HG03457 (cell line): ENCODE results near the gene HSPA12B.

Source experiments
- ATAC-seq: cut with Tn5 transposase; IDR thresholded peaks from one replicate; pipeline ENCODE4 v1.9.1; 2021; ENCODE audit warnings: moderate number of reproducible peaks; ENCODE audit not compliant: unreplicated experiment

Gene HSPA12B

GRCh38 chr20:3704087-3704486, 28.4 kb upstream of the HSPA12B start:
- no peak for ATAC-seq

DNA sequence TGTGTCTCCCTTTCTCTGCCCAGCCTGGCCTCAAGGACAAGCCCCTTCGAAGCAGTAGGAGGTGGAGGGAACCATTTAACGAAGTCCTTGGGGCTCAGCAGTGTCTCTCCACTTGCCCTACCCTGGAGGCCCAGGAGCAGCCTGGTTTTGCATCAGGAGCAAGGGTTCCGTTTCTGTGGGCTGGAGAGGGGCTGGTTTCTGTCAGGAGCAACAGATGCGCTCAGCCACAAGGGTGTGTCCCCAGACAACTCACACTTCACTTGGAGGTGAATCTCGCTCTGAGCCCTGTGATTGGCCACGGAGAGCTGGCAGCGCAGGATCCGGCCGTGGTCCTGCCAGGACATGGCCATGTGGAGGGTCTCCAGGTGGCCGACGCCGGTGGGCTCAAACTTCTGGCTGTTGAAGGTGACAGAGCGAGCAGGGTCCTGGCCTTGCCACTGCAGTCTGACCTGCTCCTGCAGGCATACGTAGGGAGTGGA, 27.0 kb upstream of the HSPA12B start:
- no peak for ATAC-seq

- ATAC-seq = no peak
Measured at GRCh38 chr20:3705970-3706739, 26.3 kb upstream of the HSPA12B start.

DNA sequence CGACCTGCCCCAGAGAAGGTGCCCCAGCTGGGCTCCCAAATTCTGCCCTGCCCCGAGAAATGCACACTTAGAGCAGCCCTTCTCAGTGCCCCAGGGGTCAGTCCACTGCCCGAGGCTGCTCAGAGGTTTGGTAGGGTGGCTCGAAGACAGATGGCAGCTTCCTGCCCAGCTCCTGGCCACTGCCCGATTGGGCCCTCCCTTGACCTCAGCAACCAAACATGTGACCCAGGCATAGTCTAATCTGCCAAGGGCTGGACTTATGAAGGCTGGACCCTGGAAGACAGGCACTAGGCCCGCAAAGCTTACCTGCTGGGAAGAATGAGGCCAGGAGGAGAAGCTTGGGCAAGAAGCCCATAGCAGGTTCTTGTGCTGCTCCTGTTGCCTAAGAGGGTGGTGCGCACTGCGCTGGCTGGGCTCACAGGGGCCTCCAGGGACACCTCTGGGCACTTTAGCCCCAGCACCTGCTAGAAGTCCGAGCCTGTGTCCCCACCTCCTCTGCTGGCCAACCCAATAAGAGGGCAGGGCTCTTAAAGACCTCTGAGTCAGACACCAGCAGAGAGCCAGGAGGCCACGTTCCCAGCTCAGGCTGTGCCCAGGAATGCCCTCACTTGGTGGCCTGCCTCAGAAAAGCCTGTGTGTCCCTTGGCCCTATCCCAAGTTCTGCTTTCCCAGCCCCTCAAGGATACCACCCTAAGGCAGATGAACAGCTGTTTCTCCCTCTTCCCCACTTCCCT, 25.5 kb upstream of the HSPA12B start:
- no peak for ATAC-seq

GRCh38 chr20:3707508-3707899, 25.0 kb upstream of the HSPA12B start:
- no peak for ATAC-seq

- ATAC-seq = no peak
Measured at GRCh38 chr20:3710011-3710466, 22.4 kb upstream of the HSPA12B start.

DNA sequence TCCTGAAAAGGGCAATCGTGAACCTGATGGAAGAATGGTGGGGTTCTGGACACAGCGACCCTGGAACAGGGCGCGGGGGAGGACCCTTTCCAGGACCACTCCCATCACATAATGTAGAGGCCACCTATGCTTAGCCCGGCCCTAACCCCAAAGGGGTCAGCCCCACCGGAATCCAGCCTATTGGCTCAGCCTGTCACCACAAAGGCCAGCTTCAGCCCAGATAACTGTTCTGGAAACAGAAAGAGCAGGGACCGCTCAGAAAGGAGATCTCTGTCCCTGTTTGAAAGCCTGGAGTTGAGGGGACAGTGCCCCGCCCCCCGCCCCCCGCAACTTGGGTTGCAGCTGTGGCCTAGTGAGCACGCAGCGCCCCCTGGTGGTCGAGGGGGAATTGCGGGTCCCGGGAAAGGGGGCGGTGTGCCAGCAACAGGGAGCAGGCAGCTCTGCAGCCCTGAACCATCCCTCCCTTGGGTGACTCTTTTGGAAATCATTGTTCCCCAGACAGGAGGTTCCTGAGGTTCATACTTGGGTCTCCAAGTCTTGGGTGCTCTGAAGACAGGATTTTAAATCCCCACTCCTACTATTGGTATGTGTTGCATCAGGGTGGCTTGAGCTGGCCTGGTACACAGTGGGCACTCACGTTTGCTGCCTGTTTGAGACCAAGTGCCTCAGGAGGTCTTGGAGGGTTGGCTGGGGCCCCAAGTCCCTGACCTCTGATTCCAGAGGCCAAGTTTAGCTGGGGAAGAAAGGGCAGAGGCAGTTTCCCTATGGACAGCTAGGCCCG, 21.6 kb upstream of the HSPA12B start:
- no peak for ATAC-seq

GRCh38 chr20:3711484-3711941, 21.0 kb upstream of the HSPA12B start:
- no peak for ATAC-seq

- no peak for ATAC-seq
Measured at GRCh38 chr20:3712279-3712873, 20.1 kb upstream of the HSPA12B start, which contains the start of gene SIGLEC1. Gene SIGLEC1 (minus strand): TSS chr20:3712600. CDS start chr20:3707128, 5,472 bp downstream.

GRCh38 chr20:3714092-3714491, 18.4 kb upstream of the HSPA12B start:
- no peak for ATAC-seq

GRCh38 chr20:3716195-3716834, 16.2 kb upstream of the HSPA12B start:
- ATAC-seq = no peak

DNA sequence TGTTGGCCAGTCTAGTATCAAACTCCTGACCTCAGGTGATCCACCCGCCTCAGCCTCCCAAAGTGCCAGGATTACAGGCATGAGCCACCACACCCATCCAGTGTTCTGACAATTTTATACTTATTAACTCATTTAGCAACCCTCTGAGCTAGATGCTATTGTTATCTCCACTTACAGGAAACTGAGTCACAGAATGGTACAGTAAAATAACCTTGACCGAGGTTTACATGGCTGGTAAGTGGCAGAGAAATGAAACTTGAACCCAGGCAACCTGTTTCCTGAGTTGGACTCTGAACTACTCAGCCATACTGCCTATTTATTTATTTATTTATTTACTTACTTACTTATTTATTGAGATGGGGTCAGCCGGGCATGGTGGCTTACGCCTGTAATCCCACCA, 13.4 kb upstream of the HSPA12B start:
- no peak for ATAC-seq

GRCh38 chr20:3720068-3720467, 12.4 kb upstream of the HSPA12B start:
- ATAC-seq = no peak

DNA sequence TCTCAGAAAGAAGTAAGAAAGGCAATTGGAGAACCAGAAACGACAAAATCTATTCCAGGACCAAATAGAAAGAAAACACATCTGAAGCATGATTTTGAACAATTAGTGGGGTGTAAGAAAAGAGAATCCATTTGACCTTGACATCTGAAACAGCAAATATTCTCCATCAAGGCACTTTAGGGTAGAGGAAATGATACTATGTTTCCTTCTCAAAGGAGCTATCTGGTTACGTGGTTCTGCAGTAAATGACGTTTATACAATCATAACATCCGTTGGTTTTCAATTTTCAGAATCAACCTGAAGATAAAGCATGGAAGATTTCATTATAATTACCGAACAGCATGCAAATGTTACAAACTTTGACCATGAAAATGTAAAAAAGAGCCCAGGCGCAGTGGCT, 11.9 kb upstream of the HSPA12B start:
- no peak for ATAC-seq

DNA sequence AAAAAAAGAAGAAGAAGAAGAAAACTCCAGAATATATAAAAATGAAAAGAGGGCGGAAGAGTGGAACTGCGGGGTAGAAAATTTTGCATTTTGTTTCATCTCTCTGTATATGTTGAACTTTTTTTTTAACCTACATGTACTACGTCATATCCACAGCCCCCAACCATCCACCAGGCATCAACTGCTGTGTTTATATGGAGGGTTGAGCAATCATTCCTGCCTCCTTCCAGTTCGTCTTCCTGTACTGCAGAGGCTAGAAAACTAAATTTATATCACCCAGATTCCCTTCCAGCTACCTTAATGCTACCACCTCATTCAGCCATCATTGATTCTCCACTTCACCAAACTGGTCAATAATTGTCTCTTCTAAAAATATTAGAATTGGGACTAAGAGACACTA, 10.6 kb upstream of the HSPA12B start:
- no peak for ATAC-seq

DNA sequence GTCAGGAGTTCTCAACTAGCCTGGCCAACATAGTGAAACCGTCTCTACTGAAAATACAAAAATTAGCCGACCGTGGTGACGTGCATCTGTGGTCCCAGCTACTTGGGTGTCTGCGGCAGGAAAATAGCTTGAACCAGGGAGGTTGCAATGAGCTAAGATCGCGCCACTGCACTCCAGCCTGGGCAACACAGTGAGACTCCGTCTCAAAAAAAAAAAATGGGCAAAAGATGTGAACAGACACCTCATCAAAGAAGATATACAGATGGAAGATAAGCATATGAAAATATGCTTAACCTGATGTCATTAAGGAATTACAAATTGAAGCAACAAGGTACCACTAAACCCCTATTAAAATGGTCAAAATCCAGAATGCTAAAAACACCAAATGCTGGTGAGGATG, 9.2 kb upstream of the HSPA12B start:
- no peak for ATAC-seq

DNA sequence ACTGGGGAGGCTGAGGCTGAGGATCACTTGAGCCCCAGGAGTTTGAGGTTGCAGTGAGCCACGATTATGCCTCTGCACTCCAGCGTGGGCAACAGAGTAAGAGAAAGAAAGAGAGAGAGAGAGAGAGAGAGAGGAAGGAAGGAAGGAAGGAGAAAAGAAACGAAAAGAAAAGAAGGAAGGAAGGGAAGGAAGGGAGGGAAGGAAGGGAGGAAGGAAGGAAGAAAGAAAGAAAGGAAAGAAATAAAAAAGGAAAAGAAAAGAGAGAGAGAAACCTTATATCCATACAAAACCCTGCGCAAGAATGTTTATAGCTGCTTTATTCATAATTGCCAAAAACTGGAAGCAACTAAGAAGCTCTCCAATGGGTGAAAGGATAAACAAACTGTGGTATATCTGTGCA, 8.1 kb upstream of the HSPA12B start:
- no peak for ATAC-seq

GRCh38 chr20:3727401-3728021, 5.0 kb upstream of the HSPA12B start:
- no peak for ATAC-seq

DNA sequence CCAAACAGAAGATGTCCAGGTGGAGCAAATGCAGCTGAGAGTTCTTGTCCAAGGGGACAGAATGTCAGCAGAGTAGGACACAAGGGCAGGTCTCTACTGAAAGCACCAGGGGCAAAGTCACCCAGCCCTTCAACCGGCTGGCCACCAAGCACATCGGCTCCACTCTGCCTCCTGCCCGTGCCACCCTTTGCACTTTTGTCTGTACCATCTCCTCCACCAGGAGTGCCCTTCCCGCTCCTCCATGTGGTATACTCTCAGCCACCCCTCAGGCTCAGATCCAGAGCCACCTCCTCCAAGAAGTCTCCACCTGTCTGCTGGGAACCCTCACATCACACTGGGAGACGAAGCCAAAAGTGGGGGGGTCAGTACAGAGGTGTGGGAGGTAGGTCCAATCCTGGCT, 4.1 kb upstream of the HSPA12B start:
- no peak for ATAC-seq

DNA sequence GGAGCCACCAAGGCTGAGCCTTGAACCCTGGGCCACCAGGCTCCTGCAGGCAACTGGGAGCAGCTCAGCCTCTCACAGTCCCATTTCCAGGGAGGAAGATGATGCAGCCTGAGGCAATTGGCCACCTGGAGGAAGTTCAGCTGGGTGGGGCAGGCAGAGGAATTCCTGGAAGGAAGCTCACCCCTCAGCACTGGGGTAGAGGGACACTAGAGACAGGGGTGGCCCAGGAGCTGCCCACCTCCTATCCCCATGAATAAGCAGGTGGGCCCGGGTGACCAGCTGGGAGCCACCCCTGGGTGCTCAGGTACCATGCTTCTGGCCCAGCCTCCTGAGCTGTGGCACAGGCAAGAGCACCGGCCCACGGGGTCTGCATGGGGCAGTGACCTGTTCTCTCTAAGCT, 3.6 kb upstream of the HSPA12B start:
- ATAC-seq = no peak
